Femur (tissue), 1 donor: Measurements from ENCODE around the gene INPP5K.
"Not testable (repeated sequence)": the region's sequence is repeated elsewhere in the genome, so short reads cannot be mapped to it uniquely, and the experiment has no call there.

Experiments used
- DNase-seq: peaks from one replicate; pipeline ENCODE4 v3.0.0-alpha.2; 2017

INPP5K gene

DNA sequence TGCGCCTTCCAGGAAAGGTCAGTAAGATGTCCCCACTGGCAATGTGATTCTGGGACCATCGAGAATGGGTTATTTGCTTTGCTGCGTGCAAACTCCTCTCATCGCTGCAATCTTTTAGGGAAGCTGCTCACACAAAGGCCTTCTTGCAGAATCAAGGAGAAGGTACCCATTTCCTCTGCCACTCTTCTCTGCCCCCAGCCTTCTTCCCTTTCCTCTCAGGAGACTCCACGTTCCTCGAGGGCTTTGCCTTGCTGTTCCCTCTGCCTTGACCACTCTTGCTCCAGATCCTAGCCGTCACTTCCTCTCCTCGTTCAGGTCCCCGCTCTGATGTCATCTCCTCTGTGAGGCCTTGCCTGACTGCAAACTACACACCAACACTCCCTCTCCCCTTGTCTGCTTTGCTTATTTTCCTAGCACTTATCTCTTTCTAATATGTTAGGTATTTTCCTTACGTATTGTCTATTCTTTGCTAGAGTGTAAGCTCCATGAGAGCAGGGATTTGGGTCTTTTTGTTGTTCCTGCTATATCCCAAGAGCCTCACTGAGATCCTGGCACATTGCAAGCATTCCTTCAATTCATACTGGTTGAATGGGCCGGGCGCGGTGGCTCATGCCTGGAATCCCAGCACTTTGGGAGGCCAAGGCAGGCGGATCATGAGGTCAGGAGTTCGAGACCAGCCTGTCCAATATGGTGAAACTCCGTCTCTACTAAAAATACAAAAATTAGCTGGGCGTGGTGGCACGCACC lies 55.0 kb downstream of the INPP5K start:
- DNase-seq: no peak

DNA sequence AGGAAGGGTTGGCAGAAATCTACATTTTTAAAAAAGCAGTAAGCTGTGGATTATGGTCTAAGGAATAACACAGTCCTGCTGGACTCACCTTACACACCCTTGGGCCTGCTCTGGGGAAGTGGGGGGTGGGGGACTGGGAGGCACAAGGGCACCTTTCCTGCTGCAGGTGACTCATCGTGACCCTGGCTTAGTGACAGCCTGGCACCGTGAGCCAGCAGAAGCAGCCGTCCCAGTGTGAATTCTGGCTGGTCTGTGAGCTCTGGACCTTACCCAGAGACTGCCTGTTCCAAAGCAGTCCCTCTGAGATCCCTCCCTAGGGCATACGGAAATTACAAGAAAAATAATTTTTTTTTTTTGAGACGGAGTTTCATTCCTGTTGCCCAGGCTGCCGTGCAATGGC lies 56.2 kb downstream of the INPP5K start:
- DNase-seq: no peak

DNA sequence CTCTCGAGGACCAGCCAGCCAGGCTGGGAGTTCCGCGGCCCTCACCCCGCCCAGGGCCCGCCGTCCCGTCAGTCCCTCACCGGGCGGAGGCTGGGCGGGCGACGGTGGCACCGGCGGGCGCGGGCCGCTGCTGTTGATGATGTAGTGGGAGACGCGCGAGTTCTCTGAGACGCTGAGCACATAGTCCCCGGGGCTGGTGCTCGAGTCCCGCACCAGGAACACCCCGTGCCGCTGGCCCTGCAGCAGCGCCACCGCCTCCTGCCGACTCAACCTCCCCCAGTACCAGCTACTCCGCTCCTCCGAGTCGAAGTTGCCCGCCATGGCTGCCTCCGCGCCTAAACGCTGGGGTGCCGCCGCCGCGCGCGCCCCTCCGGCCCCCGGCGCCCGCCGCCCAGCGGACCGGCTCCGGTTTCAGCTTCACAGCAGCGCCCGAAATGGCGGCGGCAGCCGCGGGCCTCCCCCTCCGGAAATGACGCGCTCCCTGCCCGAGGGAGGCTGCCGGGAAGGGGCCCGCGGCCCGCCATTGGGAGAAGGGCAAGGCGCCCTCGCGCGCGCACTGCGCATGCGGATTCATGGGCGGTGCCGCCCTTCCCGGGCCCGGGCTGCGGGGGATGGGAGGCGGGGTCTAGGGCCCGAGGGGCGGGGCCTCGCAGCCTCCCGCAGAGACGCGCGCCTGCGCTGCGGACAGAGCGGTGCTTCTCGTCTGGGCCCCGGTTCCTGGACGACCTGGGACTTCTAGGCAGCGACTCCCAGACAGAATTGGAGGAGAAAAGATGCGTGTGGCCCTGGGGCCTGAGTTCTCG lies 60.4 kb downstream of the INPP5K start, which contains the start of gene CRK:
Gene CRK (minus strand): TSS at position 436 of the 803 bp plus-strand sequence. CDS start 115 bp downstream, at position 321.
- peak; percentile 98 for DNase-seq

DNA sequence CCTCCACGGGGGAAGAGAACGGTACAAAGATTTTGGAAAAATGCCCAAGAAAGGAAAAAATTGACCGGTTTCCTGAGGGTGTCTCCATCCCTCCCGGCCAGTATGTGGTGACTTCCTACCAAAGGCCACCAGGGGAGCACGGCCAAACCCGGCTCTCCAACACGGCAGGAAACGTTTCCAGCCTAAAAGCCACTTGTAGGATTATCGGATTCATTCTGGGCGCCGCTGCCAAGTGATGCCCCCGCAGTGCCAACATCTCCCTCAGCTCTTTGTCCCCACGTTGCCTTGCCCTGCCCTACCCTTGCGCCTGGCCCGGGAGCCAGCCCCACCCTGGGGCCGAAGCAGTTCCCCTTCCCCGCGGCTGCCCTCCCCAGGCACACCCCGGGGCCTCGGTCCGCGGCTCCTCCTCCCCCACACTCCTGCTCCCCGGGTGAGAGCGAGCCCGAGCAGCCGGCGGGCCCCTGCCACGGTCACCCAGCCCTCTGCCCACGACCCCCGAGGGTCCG lies 61.1 kb downstream of the INPP5K start:
- DNase-seq: peak; percentile 83

DNA sequence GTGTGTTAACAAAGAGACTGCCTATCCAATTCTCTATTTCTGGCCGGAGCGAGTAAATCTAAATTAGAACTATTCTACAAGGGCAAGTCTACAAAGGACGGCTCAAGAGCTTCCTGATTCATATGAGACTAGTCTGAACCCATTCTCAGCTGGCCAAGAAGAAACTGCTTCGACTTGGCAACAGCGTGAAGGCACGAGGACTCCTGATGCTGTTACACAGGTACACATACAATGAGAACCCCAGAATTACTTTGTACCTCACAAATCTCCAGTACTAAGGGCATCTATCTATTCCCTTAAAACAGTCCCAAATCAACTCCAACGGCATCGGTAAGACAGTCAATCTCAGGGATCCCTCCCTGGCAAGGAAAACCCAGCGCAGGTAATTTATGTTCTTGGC lies 61.9 kb downstream of the INPP5K start:
- no peak for DNase-seq

DNA sequence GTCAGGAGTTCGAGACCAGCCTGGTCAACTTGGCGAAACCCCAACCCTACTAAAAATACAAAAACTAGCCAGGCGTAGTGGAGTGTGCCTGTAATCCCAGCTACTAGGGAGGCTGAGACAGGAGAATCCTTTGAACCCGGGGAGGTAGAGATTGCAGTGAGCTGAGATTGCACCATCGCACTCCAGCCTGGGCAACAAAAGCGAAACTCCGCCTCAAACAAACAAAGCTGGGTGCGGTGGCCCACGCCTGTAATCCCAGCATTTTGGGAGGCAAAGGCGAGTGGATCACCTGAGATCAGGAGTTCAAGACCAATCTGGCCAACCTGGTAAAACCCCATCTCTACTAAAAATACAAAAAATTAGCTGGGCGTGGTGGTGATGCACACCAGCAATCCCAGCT lies 62.7 kb downstream of the INPP5K start:
- DNase-seq: not testable (repeated sequence)

DNA sequence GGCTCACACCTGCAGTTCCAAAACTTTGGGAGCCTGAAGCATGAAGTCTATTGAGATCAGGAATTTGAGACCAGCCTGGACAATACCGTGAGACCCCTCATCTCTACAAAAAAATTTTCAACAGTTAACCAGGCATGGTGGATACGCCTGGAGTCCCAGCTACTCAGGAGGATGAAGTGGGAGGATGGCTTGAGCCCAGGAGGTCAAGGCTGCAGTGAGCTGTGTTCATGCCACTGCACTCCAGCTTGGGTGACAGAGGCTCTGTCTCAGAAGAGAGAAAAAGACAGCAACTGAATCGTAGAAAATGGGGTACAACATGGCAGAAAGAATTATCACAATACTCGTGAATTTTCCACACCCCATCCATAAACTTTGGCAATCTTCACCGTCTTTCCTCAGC lies 63.6 kb downstream of the INPP5K start:
- no peak for DNase-seq

DNA sequence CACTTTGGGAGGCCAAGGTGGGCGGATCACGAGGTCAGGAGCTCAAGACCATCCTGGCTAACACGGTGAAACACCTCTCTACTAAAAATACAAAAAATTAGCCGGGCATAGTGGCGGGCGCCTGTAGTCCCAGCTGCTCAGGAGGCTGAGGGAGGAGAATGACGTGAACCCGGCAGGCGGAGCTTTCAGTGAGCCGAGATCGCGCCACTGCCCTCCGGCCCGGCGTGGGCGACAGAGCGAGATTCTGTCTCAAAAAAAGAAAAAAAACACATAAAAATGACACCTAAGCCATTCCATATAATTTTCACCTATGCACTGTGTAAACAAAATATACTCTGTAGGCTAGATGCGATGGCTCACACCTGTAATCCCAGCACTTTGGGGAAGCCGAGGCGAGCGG lies 66.2 kb downstream of the INPP5K start:
- DNase-seq: not testable (repeated sequence)

DNA sequence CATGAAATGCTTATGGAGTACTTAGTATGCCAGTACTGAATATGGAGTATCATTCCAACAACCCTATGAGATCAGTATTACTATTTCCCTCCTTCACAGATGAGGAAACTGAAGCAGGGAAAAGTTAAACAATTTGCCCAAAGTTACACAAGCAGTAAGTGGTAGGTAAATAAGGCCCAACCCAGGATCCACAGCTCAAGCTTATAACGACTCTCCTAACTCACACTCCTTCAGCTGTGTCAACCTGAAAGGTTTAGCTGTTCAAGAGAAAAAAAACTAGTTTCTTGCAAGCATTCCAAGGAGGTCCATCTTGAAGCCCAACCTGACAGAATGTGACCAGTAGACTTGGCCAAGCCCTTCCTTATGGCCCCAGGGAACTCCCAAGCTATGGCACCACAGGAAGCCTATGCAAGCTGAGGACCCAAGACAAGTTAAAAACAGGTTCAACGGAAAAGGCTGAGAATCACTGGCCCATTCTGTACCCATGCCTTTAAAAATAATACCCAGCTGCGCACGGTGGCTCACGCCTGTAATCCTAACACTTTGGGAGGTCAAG lies 66.9 kb downstream of the INPP5K start:
- DNase-seq: no peak

DNA sequence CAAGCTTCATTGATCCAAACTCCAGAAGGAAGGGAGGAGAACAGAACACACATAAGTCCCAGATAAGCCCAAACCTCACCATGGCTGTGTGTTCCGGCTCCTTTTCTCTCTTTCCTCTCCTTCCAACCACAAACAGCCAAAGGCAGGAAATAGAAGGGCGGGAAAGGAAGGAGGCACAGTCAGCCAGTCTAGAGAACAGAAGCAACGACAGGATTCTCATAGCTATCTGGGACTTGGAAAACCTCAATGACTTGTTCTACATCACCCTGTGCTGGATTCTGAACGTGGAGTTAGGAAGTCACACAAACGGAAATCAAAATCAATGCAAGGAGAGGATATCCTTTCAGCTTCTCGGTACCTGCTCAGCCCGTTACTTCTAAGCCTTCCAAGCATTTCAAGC lies 69.4 kb downstream of the INPP5K start:
- DNase-seq: no peak

DNA sequence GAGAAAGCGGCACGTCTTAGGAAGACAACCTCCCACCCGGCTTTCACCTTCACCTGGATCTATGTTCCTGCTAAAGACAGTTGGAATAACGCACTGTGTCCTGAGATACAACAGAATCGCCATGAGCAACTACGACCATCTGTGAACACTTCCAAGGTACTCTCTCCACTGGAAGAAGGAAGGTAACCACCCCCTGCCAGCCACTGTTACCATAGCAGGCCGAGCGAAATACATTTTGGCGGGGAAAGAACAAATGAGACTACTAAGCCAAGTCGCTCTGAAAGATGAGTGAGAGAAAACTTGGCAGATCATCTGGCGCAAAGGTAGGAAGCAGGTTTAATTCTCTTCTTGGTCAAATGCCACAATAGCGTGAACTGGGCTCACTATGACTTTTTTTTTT lies 70.2 kb downstream of the INPP5K start:
- DNase-seq: no peak

DNA sequence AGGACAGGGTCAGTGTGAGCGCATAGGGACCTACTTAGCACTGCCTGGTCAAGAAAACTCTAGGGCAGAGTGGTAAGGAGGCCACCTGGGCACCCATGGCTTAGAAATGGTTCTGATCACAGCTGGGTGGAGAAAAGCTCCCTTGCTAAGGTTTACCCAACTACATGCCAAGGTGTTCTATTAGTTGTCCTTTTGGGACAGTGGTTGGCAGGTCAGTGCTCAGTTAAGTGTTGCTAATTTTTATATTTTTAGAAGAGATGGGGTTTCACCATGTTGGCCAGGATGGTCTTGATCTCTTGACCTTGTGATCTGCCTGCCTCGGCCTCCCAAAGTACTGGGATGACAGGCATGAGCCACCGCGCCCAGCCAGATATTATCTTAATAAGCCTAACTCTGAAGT lies 70.7 kb downstream of the INPP5K start:
- DNase-seq: not testable (repeated sequence)
